ENCODE results near the gene NFKB1.

The NFKB1 gene

GRCh38 chr4:102601586-102602227 lies 100.5 kb downstream of the NFKB1 start:
- TF ChIP-seq Cebpa-rat (IDR thresholded peaks at IDR 0.05), result no peak
- Histone ChIP-seq H4K20me1 (no peaks in the 10 kb centered on the region), H3K27ac (no peak overlapping the region), H3K27me3 (no peaks in the 10 kb centered on the region), H3K4me2 (no peak overlapping the region), H3K36me3 (peaks cover 97% of the 10 kb centered on the region), H3K4me3 (no peak overlapping the region), H3K4me1 (no peaks in the 10 kb centered on the region), H3K9ac (no peak overlapping the region), H3K9me3 (no peaks in the 10 kb centered on the region)

- H4K20me1 ChIP-seq, result no peaks in the 10 kb centered on the region
Observed at GRCh38 chr4:102604222-102604940, 103.2 kb downstream of the NFKB1 start.

GRCh38 chr4:102606261-102606660 lies 105.1 kb downstream of the NFKB1 start:
- TF ChIP-seq Cebpa-rat (IDR thresholded peaks at IDR 0.05), result no peak
- Histone ChIP-seq H3K9me3 (no peaks in the 10 kb centered on the region), H3K9ac (no peak overlapping the region), H3K27ac (no peak overlapping the region), H4K20me1 (no peaks in the 10 kb centered on the region), H3K4me2 (no peak overlapping the region), H3K4me1 (peaks cover 21% of the 10 kb centered on the region), H3K36me3 (peaks cover 89% of the 10 kb centered on the region), H3K27me3 (no peaks in the 10 kb centered on the region), H3K4me3 (no peak overlapping the region)

More at GRCh38 chr4:102604222-102604940, 103.2 kb downstream of the NFKB1 start:
- H3K27me3 ChIP-seq, result no peaks in the 10 kb centered on the region
- no peak overlapping the region for H3K4me3 ChIP-seq
- no peaks in the 10 kb centered on the region for H3K9me3 ChIP-seq
- peaks cover 97% of the 10 kb centered on the region for H3K36me3 ChIP-seq
- TF ChIP-seq Cebpa-rat (IDR thresholded peaks at IDR 0.05), result no peak
- H3K9ac ChIP-seq, result no peak overlapping the region
- H3K27ac ChIP-seq, result no peak overlapping the region
- peaks cover 2% of the 10 kb centered on the region for H3K4me1 ChIP-seq
- no peak overlapping the region for H3K4me2 ChIP-seq

- no peak for TF ChIP-seq Cebpa-rat (IDR thresholded peaks at IDR 0.05)
- peaks cover 28% of the 10 kb centered on the region for H3K4me1 ChIP-seq
Observed at GRCh38 chr4:102606846-102607450, 105.8 kb downstream of the NFKB1 start.

GRCh38 chr4:102608190-102608589 lies 107.0 kb downstream of the NFKB1 start:
- H3K9me3 ChIP-seq, result no peaks in the 10 kb centered on the region
- no peak overlapping the region for H3K4me2 ChIP-seq
- peaks cover 40% of the 10 kb centered on the region for H3K4me1 ChIP-seq
- no peak overlapping the region for H3K27ac ChIP-seq
- no peaks in the 10 kb centered on the region for H3K27me3 ChIP-seq
- H4K20me1 ChIP-seq, result no peaks in the 10 kb centered on the region
- peaks cover 86% of the 10 kb centered on the region for H3K36me3 ChIP-seq
- no peak overlapping the region for H3K9ac ChIP-seq
- TF ChIP-seq Cebpa-rat (IDR thresholded peaks at IDR 0.05), result no peak
- H3K4me3 ChIP-seq, result no peak overlapping the region

More at GRCh38 chr4:102606846-102607450, 105.8 kb downstream of the NFKB1 start:
- no peaks in the 10 kb centered on the region for H3K9me3 ChIP-seq
- H3K36me3 ChIP-seq, result peaks cover 89% of the 10 kb centered on the region
- H3K9ac ChIP-seq, result no peak overlapping the region
- no peaks in the 10 kb centered on the region for H3K27me3 ChIP-seq
- H4K20me1 ChIP-seq, result no peaks in the 10 kb centered on the region
- no peak overlapping the region for H3K4me3 ChIP-seq
- no peak overlapping the region for H3K27ac ChIP-seq
- H3K4me2 ChIP-seq, result no peak overlapping the region

- Histone ChIP-seq H3K9ac (no peak overlapping the region), H3K4me2 (peak overlapping the region; percentile 80), H3K9me3 (no peaks in the 10 kb centered on the region), H3K4me3 (no peak overlapping the region), H3K4me1 (peaks cover 58% of the 10 kb centered on the region), H3K27me3 (no peaks in the 10 kb centered on the region), H3K36me3 (peaks cover 87% of the 10 kb centered on the region), H3K27ac (no peak overlapping the region), H4K20me1 (no peaks in the 10 kb centered on the region)
- no peak for TF ChIP-seq Cebpa-rat (IDR thresholded peaks at IDR 0.05)
Observed at GRCh38 chr4:102610007-102610406, 108.8 kb downstream of the NFKB1 start.

- H3K36me3 ChIP-seq, result peaks cover 87% of the 10 kb centered on the region
- no peaks in the 10 kb centered on the region for H3K9me3 ChIP-seq
- H3K27ac ChIP-seq, result peak overlapping the region; percentile 53
- no peak for TF ChIP-seq Cebpa-rat (IDR thresholded peaks at IDR 0.05)
- no peaks in the 10 kb centered on the region for H4K20me1 ChIP-seq
- 0 out of 2 replicates have a peak overlapping the region, but pooled peaks have one; percentile 31 for H3K9ac ChIP-seq
- peaks cover 58% of the 10 kb centered on the region for H3K4me1 ChIP-seq
- 0 out of 2 replicates have a peak overlapping the region, but pooled peaks have one; percentile 27 for H3K4me3 ChIP-seq
- no peaks in the 10 kb centered on the region for H3K27me3 ChIP-seq
- H3K4me2 ChIP-seq, result peak overlapping the region; percentile 80
Observed at GRCh38 chr4:102610476-102610875, 109.3 kb downstream of the NFKB1 start.

GRCh38 chr4:102612210-102612609 lies 111.1 kb downstream of the NFKB1 start:
- H3K4me2 ChIP-seq, result peak overlapping the region; percentile 80

GRCh38 chr4:102612824-102613366 lies 111.7 kb downstream of the NFKB1 start:
- no peak overlapping the region for H3K4me3 ChIP-seq
- H3K4me1 ChIP-seq, result peaks cover 58% of the 10 kb centered on the region
- H3K9ac ChIP-seq, result peak overlapping the region; percentile 30; the same call in 1 of the 2 replicates
- no peaks in the 10 kb centered on the region for H3K9me3 ChIP-seq
- H4K20me1 ChIP-seq, result no peaks in the 10 kb centered on the region
- H3K4me2 ChIP-seq, result peak overlapping the region; percentile 80
- H3K36me3 ChIP-seq, result peaks cover 84% of the 10 kb centered on the region
- TF ChIP-seq Cebpa-rat (IDR thresholded peaks at IDR 0.05), result no peak
- H3K27ac ChIP-seq, result peak overlapping the region; percentile 53
- no peaks in the 10 kb centered on the region for H3K27me3 ChIP-seq

More at GRCh38 chr4:102612210-102612609, 111.1 kb downstream of the NFKB1 start:
- Histone ChIP-seq H3K27ac (peak overlapping the region; percentile 53), H3K4me3 (no peak overlapping the region), H3K4me1 (peaks cover 58% of the 10 kb centered on the region), H3K36me3 (peaks cover 88% of the 10 kb centered on the region), H4K20me1 (no peaks in the 10 kb centered on the region), H3K9me3 (no peaks in the 10 kb centered on the region), H3K9ac (0 out of 2 replicates have a peak overlapping the region, but pooled peaks have one; percentile 11), H3K27me3 (no peaks in the 10 kb centered on the region)
- TF ChIP-seq Cebpa-rat (IDR thresholded peaks at IDR 0.05), result no peak
